Measurements from ENCODE around the gene RAD51B. TPM values are rescaled to one million over a fixed set of nuclear protein-coding genes. Genes with fewer than 3 reads are reported as not detected.

Gene RAD51B
- total RNA-seq, 1 donor from 2014 or later = 2.5 TPM

DNA sequence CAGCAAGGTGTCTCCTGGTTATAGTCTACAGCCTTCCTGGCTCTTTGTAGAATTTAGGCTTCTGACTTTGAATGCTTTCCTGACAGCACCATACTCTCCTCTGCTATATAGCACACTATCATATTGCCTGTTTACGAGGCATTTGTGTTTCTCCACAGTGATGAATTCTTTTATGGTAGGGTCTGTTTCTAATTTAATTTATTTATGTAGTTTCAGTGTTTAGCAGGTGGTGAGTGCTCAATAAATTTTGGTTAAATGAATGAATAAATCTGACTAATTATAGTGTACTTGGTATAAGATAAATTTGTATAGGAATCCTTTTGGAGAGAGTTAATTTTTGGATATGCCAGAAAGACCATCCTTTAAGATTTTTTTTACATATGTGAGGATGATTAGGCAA lies 115.3 kb downstream of the RAD51B start:
- DNase-seq (no peak), ATAC-seq (ENCODE audit: poor library complexity) (no peak)
- intact Hi-C loops (cut with DNase I) = loop anchor here (5.0 kb wide), 1 partner anchor 887 kb away; no protein-coding TSS in a partner anchor

DNA sequence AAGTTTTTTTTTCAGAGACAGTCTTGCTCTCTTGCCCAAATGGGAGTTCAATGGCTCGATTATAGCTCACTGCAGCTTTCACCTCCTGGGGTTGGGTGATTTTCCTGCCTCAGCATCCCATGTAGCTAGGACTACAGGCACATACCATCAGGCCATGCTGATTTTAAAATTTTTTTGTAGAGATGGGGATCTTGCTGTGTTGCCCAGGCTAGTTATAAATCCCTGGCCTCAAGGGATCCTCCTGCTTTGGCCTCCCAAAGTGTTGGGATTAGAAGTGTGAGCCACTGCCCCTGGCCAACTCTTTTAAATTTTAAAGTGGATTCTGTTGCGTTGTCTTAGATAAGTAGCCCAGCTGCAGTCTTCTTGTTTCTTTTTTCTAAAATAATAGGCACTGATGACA lies 115.8 kb downstream of the RAD51B start:
- ATAC-seq (ENCODE audit: poor library complexity) (no peak), DNase-seq (no peak)
- intact Hi-C loops (cut with DNase I) = loop anchor here (5.0 kb wide), 1 partner anchor 887 kb away; no protein-coding TSS in a partner anchor

DNA sequence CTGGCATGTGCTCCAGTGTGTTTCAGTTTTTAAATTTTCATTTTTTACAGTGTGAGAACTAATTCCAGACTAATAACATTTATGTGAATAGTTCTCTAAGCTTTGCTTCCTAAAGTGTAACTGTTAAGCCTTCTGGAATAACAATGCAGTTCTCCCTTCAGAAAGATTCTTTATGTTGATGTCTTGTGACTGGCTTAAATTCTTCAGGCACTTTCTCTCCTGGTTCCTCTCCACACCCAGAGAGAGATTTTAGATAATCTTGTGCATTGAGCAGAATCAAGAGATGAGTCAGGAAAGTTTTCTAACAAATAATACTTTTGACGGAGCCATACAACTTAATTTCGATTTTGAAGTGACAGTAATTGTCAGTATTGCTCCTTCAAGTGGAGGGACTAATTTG lies 118.5 kb downstream of the RAD51B start:
- intact Hi-C loops (cut with DNase I) = loop anchor here (5.0 kb wide), 1 partner anchor 884 kb away; no protein-coding TSS in a partner anchor
- DNase-seq = no peak
- ATAC-seq (ENCODE audit: poor library complexity) = no peak

DNA sequence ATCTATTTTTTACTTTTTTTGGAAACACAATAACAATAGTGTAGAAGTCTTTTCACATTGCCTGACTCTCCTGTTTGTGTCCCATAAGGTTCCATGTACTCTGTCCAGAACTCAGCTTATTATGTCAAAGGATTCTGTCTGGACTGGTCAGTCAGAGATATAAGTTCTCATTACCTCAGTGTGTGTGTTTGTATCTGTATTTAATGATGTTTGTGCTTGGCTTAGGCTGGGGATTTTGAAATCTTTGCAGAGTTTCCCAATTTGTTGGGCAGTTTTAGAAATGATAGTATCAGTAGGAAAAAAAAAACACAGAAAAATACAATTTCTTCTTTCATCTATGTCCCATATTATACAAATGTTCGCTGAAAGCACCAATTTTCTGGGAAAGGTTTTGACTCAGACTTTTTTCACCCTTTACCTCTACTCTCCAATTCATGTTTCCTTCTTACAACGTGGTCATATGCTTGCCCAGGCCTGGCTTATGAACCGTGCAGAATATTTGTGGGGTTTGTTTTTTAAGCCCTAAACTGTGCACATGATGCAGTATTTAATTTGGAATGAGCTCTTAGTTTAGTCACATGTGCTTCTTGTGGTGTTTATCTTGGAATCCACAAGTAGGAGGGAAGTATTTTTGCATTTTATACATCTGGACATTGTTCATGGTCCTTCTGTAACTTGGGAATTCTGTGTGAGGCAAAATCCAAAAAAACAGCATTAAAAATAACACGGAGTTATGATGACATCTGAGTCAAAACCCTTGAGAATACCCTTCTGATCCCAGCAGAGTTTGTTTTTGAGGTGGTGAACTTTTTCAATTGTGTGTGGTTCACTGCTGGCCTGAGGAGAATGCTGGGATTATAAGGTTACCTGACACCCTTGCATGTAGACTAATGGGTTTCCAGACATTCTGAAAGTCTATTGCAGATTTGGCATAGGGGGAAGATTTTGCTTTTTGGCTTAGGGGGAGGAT lies 121.2 kb downstream of the RAD51B start:
- ATAC-seq (ENCODE audit: poor library complexity) (peak; percentile 77), DNase-seq (no peak)
- intact Hi-C loops (cut with DNase I) = loop anchor here (5.0 kb wide), 1 partner anchor 307 kb away; no protein-coding TSS in a partner anchor

DNA sequence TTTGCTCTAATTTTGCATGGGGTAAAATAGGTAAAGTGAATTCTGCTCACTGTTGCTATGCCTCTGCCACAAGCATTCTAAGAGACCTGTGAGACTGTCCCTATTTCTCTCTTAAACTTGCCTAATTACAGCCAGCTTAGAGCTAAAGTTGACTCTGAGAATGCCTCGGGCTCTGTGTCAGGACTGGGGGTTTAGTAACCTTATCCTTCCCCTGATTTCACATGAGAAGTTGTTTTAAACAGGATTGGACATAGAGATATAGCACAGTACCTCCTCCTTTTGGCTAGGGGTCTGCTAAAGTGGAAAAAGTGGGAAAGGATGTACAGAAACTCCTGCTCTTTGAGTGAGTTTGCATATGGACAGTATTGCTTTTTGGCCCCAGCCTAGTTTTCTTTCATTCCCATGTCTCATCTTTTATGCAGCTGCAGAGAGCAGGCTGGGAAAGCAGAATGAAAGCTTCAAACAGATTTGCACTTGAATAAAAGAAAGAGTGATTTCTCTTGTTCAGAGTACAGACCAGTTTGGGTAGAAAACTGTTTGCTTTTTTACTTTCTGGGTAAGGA lies 122.0 kb downstream of the RAD51B start:
- intact Hi-C loops (cut with DNase I) = loop anchor here (5.0 kb wide), 1 partner anchor 306 kb away; no protein-coding TSS in a partner anchor
- ATAC-seq (ENCODE audit: poor library complexity) (peak; percentile 18), DNase-seq (no peak)

DNA sequence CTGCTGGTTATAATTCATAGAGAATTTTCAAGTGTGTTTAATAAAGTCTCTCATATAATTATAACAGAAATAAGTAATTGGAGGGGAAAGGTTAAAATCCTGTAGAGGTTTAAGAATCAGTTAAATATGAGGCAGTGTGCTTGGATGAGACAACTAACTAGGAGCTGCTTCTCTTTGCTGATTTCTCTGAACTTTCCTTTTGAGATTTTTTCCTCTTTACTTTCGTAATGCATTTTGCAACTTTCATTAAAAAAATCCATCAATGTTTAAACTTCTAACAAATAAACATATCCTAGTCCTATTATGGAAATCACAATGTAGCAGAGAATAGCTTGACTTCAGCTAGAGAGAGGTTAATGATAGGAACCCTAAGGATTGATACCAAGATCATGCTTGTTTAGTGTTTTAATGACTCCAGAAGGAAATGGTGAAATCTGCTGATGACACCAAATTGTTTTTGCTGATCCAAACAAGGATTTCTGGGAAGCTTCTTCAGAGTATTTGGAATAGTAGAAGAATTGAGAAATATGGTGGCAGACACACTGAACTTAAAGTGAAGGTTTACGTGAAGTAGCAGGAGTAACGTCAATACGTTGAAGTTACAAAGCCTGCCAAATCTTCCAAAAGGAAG lies 122.6 kb downstream of the RAD51B start:
- no peak for DNase-seq
- intact Hi-C loops (cut with DNase I) = loop anchor here (5.0 kb wide), 1 partner anchor 305 kb away; no protein-coding TSS in a partner anchor
- ATAC-seq (ENCODE audit: poor library complexity) = no peak

DNA sequence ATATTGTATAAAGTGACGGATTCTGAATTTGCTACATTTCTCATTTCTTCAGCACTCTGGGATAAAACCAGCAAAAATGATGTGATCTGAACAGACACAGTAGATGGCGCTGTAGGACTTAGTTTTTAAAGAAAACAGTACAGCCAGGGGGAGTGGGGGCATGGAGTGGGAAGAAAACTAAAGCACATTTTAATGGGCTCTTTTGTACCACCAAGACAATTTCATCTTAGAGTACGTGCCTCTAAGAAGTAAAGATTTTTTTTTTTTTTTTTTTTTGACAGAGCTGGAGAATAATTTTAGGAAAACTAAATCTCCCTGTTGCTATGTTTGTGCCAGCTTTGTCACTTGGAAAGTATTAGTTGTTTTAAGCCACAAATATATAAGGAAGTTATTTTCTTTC lies 124.4 kb downstream of the RAD51B start:
- peak; percentile 45 for DNase-seq
- intact Hi-C loops (cut with DNase I) = loop anchor here (5.0 kb wide), 1 partner anchor 303 kb away; no protein-coding TSS in a partner anchor
- peak; percentile 54 for ATAC-seq (ENCODE audit: poor library complexity)

DNA sequence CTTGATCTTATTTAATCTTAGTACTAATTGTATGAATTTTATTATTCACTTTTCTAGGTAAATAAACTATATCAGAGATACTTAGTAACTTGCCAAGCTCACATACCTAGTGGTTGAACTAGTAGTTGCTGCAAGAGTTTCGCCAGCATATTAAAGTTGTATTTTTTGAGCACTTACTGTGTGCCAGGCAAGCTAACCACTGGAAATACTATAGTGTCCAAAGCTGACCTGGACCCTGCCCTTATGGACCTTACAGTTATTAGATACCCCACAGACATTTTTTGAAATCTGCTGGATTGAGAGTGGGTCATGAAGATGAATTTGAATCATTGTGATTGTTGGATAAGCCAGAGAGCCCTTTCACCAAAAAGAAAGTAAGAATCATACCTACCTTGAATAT lies 125.0 kb downstream of the RAD51B start:
- intact Hi-C loops (cut with DNase I) = loop anchor here (5.0 kb wide), 1 partner anchor 303 kb away; no protein-coding TSS in a partner anchor
- no peak for DNase-seq
- ATAC-seq (ENCODE audit: poor library complexity) = no peak

DNA sequence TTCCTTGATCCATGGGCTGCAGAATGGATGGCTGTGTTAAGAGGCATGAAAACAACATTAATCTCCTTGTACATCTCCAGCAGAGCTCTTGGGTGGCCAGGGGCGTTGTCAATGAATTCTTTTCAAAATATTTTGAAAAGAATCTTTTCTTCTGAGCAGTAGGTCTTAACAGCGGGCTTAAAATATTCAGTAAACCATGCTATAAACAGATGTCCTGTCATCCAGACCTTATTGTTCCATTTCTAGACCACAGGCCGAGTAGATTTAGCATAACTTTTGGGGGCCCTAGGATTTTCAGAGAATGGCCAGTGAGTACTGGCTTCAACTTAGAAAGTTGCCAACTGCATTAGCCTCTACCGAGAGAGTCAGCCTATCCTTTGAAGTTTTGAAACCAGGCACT lies 130.2 kb downstream of the RAD51B start:
- intact Hi-C loops (cut with DNase I) = no loop called here
- ATAC-seq (ENCODE audit: poor library complexity) = no peak
- no peak for DNase-seq

DNA sequence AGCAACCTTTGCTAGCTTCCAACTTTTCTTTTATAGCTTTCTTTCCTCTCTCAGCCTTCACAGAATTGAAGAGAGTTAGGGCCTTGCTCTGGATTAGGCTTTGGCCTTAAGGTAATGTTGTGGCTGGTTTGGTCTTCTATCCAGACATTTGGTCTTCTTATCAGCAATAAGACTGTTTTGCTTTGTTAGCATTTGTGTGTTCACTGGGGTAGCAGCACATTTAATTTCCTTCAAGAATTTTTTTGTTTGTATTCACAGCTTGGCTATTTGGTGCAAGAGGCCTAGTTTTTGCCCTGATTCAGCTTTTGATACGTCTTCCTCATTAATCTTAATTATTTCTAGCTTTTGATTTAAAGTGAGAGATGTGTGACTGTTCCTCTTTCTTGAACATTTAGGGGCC lies 130.8 kb downstream of the RAD51B start:
- no peak for DNase-seq
- intact Hi-C loops (cut with DNase I) = no loop called here
- no peak for ATAC-seq (ENCODE audit: poor library complexity)

DNA sequence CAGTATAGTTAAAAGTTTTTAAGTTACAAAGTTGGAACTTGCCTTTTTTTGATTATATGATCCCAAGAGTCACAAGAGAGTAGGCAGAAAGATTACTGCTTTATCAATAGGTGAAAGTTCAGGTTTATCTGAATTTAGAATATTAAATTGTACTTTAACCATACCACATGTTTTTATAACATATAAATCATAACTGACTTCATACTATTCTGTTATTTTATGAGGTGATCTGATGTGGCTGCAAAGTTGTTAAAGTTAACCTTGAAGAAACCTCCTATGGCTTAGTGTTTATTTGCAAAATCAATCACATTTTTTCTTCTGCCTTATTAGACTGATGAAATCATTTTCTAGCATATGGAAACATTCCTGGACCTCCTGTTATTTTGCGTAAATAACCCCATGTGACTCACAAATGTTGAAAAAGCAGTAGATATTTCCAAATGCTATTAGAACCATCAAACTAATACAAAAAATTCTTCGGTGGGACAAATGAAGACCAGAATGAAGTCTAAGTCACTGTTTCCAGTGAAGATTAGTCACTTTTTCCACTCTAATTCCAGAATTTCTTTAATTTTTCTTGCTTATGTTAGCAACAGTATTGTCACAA lies 132.1 kb downstream of the RAD51B start:
- DNase-seq = no peak
- ATAC-seq (ENCODE audit: poor library complexity) = no peak
- intact Hi-C loops (cut with DNase I) = no loop called here

DNA sequence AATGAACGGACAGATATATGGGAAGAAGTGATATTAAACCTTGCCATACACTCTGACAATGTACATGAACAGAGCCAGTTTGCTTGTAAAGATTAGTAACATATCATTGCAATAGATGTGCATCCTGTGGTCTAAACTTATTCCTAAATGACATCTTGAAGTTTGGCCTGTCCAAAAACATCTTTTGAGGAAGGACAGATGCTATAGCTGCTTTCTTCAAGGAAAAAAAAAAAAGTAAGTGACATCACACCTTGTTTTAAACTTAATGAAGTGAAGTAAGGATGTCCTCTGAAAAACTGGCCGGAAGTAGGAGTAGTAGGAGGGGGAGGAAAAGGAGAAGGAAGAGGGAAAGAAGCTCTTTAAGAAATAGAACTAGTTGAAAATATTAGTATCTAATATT lies 132.8 kb downstream of the RAD51B start:
- ATAC-seq (ENCODE audit: poor library complexity) (no peak), DNase-seq (no peak)
- intact Hi-C loops (cut with DNase I) = no loop called here

DNA sequence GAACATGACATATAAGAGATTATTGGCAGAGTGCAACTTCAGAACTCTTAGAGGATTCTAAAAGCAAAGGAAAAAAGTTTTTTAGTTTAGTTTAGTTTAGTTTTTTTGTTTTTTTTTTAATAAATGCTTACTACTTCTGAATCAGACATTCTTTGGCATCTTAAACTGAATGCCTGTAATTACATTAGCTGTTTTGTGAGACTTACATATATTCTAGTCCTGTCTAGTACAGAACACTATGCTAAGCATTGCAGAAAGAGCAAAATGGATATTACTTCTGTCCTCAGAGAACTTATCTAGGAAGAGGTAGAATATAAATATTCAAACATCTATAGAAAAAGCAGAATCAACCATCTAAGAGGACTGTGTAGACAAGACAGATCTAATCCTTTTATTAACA lies 133.2 kb downstream of the RAD51B start:
- intact Hi-C loops (cut with DNase I) = no loop called here
- ATAC-seq (ENCODE audit: poor library complexity) = no peak
- no peak for DNase-seq

DNA sequence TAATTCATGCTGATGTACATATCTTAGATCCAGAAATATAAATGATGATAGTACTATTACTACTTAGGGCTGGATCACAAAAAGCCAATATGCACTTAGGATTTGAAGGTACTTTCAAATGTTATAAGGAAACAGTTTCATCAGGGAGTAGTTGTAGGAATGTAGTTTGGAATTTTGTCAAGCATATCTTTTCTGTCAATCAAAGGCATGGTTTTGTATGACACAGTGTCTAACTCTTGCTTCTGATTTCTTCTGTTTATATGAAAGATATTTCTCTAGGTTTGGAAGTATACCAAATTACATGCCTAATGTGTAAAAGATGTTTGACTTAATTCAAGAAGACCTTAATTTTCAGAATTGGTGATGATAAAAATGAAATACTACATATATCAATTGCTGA lies 135.7 kb downstream of the RAD51B start:
- DNase-seq (no peak), ATAC-seq (ENCODE audit: poor library complexity) (no peak)
- intact Hi-C loops (cut with DNase I) = no loop called here

DNA sequence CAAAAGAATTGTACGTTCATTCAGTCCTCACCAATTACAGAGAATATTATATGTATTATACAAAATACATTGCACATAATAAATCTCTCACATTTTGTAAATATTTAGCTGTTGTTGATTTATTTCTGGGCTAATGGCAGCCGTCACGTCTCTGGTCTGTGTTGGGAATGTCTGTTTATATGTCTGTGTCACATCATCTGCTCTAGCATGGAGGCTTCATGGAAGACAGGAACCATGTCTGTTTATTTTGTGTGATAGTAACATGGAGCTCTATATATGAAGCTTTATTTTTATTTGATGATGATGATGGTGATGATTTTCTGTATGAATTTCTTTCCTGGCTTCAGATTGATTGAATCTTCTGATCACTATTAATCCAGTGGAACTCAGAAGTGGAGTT lies 138.4 kb downstream of the RAD51B start:
- ATAC-seq (ENCODE audit: poor library complexity) = no peak
- no peak for DNase-seq
- intact Hi-C loops (cut with DNase I) = no loop called here

DNA sequence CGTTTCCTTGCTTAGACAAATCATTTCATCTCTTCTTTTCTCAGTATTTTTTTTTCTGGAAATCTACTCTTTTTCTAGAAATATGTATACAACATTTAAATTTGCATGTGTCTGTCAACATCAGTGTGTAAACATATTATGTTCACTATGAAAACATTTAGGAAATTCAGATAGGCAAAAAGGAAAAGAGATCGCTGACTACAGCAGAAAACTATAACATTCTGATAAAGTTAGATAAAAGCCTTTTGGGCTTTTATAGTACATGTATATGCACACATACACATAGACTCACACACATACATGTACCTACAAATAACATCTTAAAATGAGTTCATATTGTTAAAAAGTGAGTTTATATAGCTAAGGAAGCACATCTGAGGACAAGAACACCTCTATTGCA lies 142.1 kb downstream of the RAD51B start:
- intact Hi-C loops (cut with DNase I) = no loop called here
- no peak for ATAC-seq (ENCODE audit: poor library complexity)
- DNase-seq = no peak

DNA sequence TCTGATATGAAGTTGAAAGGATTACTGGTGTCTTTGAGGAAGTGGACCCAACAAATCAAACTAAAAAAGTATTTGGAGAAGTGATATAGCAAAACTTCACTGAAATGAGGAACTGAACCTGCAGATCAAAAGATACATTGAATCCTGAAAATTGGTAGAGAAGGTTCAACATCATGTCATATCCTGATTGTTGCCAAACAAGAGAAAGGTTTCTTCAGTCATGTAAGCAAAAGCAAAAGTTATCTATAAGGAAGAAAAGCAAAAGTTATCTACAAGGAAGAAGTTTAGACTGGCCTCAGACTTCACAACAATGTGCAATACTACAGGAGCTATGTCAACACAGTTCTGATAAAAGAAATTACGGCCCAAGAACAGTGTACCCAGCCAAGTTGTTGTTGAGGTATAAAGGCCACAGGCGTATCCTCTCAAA lies 142.7 kb downstream of the RAD51B start:
- ATAC-seq (ENCODE audit: poor library complexity) (peak; percentile 77), DNase-seq (no peak)
- intact Hi-C loops (cut with DNase I) = no loop called here

DNA sequence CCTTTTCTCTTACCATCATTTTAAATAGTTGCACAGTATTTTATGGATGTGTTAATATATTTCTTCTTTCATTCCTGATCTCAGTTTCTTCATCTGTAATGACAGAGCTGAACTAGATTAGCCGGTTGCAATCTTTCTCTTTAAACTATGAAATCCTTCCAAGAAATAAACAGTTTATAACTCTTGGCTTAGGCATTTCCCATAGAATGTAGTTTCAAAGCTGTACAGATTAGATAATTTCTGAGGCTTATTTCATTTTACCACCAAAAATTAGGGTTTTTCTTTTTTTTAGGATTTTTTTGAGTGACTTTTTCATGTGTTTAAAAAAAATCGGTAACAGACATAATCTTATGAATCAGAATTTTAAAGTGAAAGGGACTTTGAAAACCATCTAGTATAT lies 144.0 kb downstream of the RAD51B start:
- ATAC-seq (ENCODE audit: poor library complexity) (no peak), DNase-seq (no peak)
- intact Hi-C loops (cut with DNase I) = no loop called here

Measured in Right ventricle myocardium superior (tissue), 1 donor.